GM23338 (cell line): ENCODE measurements around the gene ATXN8OS.

Experiments used
- CREB1 ChIP-seq: fragments of 250-450 bp; sonication (Bioruptor Pico); IDR thresholded peaks from 2 replicates; pipeline ENCODE4 v1.5.0; 2020; ENCODE audit warnings: low read depth, mild to moderate bottlenecking, moderate library complexity
- CTCF ChIP-seq, 2 experiments: fragments of 200-600 bp in 1 of 2; sonication (generic) in 1 of 2; conservative IDR thresholded peaks; 2 replicates each; pipeline versions ENCODE4 v1.5.1 to v1.6.1; 2016 to 2017; ENCODE audit warnings: antibody characterized with exemption in 2 of 2, low read depth in 2 of 2, mild to moderate bottlenecking in 2 of 2, moderate library complexity in 1 of 2
- EZH2phosphoT487 ChIP-seq: fragments of 200-600 bp; sonication (generic); IDR thresholded peaks from one replicate; pipeline ENCODE4 v1.8.1; 2018; ENCODE audit warnings: antibody characterized with exemption; ENCODE audit not compliant: unreplicated experiment
- NANOG ChIP-seq: IDR thresholded peaks from 2 replicates; pipeline ENCODE4 v1.6.1; 2016; ENCODE audit warnings: antibody characterized with exemption, borderline replicate concordance
- POLR2AphosphoS5 ChIP-seq: IDR thresholded peaks from 2 replicates; pipeline ENCODE4 v1.6.1; 2016; ENCODE audit warnings: antibody characterized with exemption, low read depth
- REST ChIP-seq: IDR thresholded peaks from one replicate; pipeline ENCODE4 v1.6.1; 2018; ENCODE audit warnings: antibody characterized with exemption; ENCODE audit not compliant: unreplicated experiment

DNA sequence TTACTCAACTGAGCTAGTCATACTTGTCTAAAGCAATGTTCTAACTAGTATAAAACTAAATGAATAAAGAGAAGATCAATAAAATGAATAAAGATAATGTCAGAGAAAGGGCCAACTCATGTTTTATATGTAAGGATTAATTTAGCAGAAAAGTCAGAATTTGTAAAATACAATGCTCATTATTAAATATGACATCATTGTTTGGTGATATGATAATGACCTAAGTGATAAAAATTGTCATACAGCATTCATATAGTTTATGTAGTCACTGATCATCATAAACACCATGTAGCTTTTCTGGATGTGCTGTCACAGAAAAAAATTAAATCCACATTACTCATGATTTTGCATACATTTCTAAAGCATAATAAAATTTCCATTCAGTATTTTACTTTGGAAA lies 3.1 kb upstream of the ATXN8OS start:
- TF ChIP-seq EZH2phosphoT487 = no peak
- no peak for TF ChIP-seq CTCF (conservative IDR thresholded peaks at IDR 0.05; ENCODE audit: low read depth in 2 of 2)
- no peak for TF ChIP-seq REST
- TF ChIP-seq NANOG = no peak
- no peak for TF ChIP-seq CREB1
- TF ChIP-seq POLR2AphosphoS5 = no peak
